ENCODE measurements around the gene HPN.
"Not testable (repeated sequence)": the region's sequence is repeated elsewhere in the genome, so short reads cannot be mapped to it uniquely, and the experiment has no call there.

Gene HPN

GRCh38 chr19:35042954-35043604 is 1.6 kb downstream of the HPN start:
- DNase-seq (ENCODE audit: low spot score), result no peak

DNA sequence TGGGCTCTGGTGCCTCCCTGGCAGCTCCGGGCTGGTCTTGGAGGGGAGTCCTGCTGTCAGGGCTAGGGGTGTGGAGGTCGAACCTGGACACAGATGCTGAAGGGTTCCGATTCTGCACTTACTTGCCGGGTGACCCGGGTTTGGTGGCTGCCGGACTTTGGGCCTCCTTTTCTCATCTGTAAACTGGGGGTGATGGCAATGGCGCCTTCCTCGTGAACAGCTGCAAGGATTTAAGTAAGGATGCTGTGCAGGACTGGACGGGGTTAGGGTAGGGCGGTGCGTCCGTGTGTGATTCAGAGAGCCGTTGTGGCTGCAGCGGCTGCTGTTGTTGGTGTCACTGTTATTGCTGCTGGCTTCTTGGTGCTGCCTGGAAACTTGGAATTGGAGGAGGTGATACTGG is 2.4 kb downstream of the HPN start:
- no peak for DNase-seq (ENCODE audit: low spot score)

GRCh38 chr19:35044317-35045117 is 3.0 kb downstream of the HPN start:
- peak; percentile 85 for DNase-seq (ENCODE audit: low spot score)

DNA sequence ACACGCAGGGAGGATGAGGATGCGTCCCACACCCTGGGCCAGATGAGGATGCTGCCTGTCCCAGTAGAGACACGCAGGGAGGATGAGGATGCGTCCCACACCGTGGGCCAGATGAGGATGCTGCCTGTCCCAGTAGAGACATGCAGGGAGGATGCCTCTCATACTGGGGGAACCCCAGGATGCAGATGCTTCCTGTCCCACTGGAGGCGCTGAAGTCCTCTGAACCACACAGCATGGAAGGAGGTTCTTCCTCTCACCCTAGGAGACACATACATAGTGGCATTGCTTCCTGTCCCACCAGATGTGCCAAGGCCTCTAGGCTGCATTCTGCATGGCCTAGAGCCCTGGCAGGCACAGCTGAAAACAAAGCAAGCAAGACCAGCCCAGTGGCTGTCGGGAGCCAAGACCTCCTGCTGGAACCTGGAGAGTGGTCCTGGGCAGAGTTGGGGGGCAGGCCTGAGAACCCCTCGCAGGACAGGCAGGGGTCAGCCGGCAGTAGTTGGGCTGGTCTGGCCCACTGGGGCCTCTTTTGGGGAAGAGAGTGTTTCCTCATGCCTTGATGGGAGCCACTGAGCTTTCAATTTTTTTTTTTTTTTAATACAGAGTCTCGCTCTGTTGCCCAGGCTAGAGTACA is 4.3 kb downstream of the HPN start:
- no peak for DNase-seq (ENCODE audit: low spot score)

DNA sequence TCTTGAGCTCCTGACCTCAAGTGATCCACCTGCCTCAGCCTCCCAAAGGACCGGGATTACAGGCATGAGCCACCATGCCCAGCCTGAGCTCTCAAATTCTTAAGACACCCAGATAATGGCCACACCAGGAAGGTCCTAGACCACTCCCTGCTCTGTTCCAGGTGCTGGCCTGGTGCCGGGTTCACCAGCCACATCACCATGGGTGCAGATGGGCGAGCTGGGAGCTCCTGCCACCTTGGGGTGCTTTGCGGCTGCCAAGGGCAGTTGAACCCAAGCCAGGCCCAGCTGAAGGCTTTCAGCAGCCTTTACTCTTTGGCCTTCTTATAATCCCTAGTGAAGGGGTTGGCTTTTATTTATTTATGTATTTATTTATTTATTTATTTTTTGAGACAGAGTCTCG is 4.9 kb downstream of the HPN start:
- DNase-seq (ENCODE audit: low spot score), result no peak

- DNase-seq (ENCODE audit: low spot score), result no peak
Measured at GRCh38 chr19:35048911-35049411, 7.4 kb downstream of the HPN start.

DNA sequence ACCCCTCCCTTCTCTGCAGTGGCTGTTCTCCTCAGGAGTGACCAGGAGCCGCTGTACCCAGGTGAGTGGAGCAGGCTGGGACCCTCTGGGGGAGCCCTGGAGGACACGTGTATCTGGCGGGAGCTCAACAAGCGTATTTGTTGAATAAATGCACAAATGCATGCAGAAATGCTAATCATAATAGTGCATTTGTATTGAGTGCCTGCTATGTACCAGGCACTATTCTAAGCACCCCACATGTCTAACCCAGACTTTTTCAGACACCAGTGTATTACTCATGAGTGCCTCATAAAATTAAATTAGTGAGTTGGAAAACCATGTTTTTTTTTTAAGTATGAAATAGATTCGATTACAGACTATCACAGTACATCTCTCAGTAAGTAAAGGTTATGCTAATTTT is 7.9 kb downstream of the HPN start:
- no peak for DNase-seq (ENCODE audit: low spot score)

- not testable (repeated sequence) for DNase-seq (ENCODE audit: low spot score)
Measured at GRCh38 chr19:35050662-35051061, 9.1 kb downstream of the HPN start.

- not testable (repeated sequence) for DNase-seq (ENCODE audit: low spot score)
Measured at GRCh38 chr19:35051268-35051667, 9.7 kb downstream of the HPN start.

DNA sequence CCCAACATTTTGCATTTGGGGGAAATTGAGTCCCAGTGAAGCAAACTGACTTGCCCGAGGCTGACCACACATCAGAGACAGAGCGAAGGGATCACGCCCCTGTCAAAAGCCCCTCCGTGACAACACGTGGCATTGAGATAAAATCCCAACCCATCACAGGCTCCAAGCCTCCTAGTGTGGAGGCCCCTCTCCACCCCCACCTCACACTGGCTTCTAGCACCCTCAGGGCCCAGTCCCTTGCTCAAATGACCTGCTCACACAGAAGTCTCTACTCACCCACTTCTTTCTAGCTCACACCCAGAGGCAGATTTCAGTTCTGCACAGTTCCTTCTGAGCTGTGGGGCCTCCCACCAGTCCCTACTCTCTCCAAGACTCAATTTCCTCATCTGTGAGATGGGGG is 10.3 kb downstream of the HPN start:
- no peak for DNase-seq (ENCODE audit: low spot score)

DNA sequence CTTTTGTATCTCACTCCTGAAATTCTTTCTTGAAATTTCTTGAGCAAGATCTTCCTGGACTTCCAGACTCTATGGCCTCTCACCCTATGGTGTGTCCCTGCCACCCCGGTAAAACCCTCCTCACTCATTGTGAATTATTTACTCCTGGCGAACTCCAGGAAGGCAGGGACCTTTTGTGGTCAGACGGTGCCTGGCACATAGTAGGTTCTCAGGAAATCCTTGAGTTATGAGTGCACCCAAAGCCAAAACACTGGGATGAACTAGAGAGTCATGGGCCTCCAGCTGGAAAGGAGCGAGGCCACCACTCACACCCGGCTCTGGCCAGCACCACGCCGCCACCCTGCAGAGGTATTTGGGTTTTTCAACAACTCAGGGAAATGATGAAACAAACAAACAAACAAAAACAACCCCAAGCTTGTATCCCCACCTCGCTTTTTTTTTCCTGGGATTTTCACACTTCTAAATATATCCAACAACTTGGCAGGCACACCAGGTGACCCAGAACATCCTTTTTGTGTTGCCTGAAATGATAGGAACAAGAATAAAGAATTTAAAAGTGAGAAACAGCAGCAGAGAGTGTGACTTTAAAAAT is 11.2 kb downstream of the HPN start:
- DNase-seq (ENCODE audit: low spot score), result no peak

DNA sequence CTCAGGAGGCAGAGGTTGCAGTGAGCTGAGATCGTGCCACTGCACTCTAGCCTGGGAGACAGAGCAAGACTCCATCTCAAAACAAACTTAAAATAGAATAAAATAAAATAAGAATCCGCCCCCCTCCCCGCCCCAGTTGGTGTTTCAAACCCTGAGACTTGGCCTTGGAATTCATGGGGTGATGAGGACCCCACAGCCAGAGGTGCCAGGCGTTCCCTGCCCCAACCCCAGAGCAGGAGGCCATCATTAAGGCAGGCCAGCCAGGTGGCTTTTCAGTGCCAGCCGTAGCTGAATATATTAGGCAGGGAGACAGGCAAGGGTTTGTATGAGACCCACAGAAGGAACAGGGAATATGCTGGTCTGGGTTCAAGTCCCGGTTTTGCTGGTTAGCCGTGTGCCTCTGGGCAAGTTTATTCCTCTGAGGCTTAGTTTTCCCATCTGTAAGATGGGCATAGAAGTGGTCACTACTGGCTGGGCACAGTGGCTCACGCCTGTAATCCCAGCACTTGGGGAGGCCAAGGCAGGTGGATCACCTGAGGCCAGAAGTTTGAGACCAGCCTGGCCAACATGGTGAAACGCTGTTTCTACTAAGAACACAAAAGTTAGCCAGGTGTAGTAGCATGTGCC is 12.3 kb downstream of the HPN start:
- no peak for DNase-seq (ENCODE audit: low spot score)

GRCh38 chr19:35054626-35055025 is 13.1 kb downstream of the HPN start:
- no peak for DNase-seq (ENCODE audit: low spot score)

- DNase-seq (ENCODE audit: low spot score), result no peak
Measured at GRCh38 chr19:35055715-35056179, 14.2 kb downstream of the HPN start.

- no peak for DNase-seq (ENCODE audit: low spot score)
Measured at GRCh38 chr19:35056513-35057063, 15.1 kb downstream of the HPN start.

- DNase-seq (ENCODE audit: low spot score), result no peak
Measured at GRCh38 chr19:35058370-35058769, 16.8 kb downstream of the HPN start.

- DNase-seq (ENCODE audit: low spot score), result no peak
Measured at GRCh38 chr19:35059006-35059798, 17.7 kb downstream of the HPN start.

GRCh38 chr19:35059799-35060091 is 18.2 kb downstream of the HPN start:
- DNase-seq (ENCODE audit: low spot score), result no peak

GRCh38 chr19:35060160-35060855 is 18.8 kb downstream of the HPN start:
- no peak for DNase-seq (ENCODE audit: low spot score)

- DNase-seq (ENCODE audit: low spot score), result no peak
Measured at GRCh38 chr19:35061583-35062373, 20.3 kb downstream of the HPN start.
